GM18511 (cell line): ENCODE data around the gene BCO1.

Experiments used
- ATAC-seq: cut with Tn5 transposase; IDR thresholded peaks from one replicate; pipeline ENCODE4 v1.9.1; 2021; ENCODE audit warnings: mild to moderate bottlenecking, moderate library complexity; ENCODE audit not compliant: unreplicated experiment

Gene BCO1

GRCh38 chr16:81273223-81273950 lies 34.9 kb downstream of the BCO1 start:
- no peak for ATAC-seq

DNA sequence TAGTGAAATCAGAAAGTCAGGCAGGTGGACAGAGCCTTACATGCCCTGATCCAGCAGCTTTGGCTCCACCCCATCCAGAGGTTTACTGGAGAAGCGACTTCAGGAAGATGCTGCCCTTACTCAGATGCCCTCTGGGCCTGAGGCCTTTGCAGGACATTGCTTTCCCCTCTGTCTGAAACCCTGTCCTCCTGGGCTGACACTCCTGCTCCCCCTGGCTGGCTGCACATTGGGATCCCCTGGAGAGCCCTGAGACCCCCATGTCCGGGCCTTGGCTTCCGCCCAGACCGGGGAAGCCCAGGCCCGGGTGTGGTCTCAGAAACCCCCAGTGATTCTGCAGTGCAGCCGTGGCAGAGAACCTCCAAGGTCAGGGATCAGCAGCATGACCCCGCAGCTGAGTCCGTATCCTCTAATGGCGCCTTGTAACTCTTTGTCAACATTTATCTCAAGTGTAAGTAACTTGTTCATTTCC lies 36.6 kb downstream of the BCO1 start:
- ATAC-seq: no peak

DNA sequence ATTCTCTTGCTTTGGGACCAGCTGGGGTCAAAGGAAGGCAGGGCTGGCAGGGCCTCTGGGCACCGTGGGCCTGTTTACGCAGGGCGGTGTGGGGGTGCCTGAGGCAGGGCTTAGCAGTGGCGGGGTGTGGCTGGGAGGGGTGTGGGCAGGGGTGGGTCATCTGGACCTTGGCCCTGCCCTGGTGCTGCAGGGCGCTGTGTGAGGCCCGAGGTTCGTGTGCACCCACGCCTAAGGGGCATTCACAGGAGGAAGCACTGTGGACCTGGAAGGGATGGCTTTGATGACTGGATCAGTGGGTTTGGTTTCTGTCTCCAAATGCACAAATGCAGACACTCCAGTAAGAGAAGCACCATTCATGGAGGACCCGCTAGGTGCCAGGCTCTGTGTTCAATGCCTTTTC lies 37.3 kb downstream of the BCO1 start:
- ATAC-seq: no peak

DNA sequence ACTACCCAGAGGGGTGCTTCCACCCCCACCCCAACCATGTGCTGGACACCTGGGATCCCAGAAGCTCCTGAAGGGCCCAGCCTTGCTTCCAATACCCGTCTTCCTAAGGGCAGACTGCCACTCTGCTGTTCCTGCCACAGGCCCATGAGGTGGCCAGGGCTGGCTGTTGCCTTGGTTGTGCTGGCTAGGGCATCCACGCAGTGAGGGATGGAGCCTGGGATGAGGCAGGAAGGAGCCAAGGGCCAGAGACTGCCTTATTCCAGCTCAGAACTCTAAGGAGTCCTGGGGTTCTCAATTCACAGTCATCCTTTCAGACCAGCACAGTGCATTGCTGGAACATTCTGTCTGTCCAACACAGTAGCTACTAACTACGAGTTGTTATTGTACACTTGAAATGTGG lies 37.8 kb downstream of the BCO1 start:
- no peak for ATAC-seq

DNA sequence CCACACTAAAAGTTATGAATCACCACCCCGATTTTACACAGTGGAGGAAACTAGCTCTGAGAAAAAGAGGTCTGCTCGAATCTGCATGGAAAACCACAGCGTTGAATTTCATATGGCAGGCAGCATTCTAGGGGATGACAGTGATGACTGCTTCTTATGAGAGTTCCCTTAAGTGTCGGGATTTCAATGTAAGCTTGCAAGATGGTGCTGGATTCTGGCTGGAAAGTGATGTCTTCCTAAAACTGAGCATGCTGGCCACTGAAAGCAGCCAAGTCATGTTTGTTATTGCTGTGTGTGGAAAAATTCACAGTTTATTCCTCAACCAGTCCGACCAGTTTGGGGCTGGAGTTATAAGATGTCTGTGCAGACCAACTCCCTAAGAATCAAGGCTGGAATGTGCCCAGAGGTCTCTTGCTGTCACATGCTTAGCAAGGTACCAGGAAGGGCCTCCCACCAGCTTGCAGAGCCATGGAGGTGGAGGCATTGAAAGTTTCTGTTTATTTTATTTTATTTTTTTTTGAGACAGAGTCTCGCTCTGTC lies 39.1 kb downstream of the BCO1 start:
- ATAC-seq: no peak

GRCh38 chr16:81278526-81278925 lies 40.0 kb downstream of the BCO1 start:
- no peak for ATAC-seq

- no peak for ATAC-seq
Observed at GRCh38 chr16:81279392-81279791, 40.9 kb downstream of the BCO1 start.

DNA sequence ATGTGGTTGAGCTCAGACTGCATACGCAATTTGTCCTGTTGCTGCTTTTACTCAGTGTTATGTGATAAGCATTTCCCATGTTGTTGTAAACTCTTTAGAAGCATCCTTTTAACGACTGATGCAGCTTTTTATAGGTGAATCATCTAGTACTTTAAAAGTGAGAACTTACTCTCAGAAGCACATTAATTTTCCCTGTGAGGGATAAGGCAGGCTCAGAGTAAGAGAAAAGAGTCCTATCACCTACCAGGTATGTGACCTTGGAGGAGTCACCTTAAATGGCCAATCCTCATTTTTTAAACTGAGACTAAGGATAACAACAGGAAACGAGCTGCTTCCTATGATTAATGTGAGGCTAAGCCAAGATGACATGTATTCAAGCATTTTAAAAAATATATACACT lies 41.9 kb downstream of the BCO1 start:
- no peak for ATAC-seq

- ATAC-seq: no peak
Observed at GRCh38 chr16:81283044-81283443, 44.6 kb downstream of the BCO1 start.

DNA sequence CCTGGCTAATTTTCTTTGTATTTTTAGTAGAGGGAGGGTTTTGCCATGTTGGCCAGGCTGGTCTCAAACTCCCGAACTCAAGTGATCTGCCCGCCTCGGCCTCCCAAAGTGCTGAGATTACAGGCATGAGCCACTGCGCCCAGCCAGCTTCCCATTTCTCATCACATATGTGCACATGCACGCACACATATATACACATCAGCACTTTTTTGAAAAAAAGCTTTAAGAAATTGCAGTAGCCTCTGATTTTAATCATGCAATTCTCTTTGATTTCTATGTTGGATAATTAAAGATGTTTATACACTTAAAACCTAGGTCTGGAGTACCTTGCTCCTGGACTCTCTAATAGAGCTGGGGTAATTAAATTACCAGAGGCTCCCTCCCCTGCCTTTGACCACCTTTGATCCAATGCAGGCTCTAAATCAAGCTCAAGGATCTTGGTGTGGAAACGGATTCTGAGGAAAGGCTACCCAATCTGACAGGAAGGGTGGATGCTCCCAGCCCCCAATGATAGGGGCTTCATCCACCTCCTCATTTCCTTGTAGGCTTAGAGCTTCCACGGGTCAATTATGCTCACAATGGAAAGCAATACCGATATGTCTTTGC lies 46.6 kb downstream of the BCO1 start:
- no peak for ATAC-seq

- ATAC-seq: no peak
Observed at GRCh38 chr16:81286190-81286589, 47.7 kb downstream of the BCO1 start.

- ATAC-seq: no peak
Observed at GRCh38 chr16:81291117-81291516, 52.6 kb downstream of the BCO1 start.

- ATAC-seq: no peak
Observed at GRCh38 chr16:81292936-81293335, 54.4 kb downstream of the BCO1 start.

- no peak for ATAC-seq
Observed at GRCh38 chr16:81293909-81294802, 55.7 kb downstream of the BCO1 start.

DNA sequence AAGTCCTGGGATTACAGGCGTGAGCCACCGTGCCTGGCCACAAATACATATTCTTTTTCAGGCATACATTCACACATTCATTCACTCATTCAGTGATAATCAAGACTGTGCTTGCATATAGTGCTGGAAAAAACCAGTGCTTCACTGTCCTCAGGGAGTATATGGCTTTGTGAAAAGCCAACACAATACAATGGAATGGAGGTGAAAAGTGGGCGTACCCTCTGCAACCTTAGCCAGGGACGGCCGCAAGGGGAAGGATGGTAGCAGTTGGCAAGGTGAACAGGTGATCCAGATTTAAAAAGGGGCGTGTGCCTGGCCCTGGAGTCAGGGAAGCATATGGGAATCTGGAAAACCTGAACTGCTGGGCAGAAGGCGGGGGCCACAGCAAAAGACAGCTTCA lies 58.1 kb downstream of the BCO1 start:
- no peak for ATAC-seq

- ATAC-seq: no peak
Observed at GRCh38 chr16:81307770-81308169, 69.3 kb downstream of the BCO1 start.

DNA sequence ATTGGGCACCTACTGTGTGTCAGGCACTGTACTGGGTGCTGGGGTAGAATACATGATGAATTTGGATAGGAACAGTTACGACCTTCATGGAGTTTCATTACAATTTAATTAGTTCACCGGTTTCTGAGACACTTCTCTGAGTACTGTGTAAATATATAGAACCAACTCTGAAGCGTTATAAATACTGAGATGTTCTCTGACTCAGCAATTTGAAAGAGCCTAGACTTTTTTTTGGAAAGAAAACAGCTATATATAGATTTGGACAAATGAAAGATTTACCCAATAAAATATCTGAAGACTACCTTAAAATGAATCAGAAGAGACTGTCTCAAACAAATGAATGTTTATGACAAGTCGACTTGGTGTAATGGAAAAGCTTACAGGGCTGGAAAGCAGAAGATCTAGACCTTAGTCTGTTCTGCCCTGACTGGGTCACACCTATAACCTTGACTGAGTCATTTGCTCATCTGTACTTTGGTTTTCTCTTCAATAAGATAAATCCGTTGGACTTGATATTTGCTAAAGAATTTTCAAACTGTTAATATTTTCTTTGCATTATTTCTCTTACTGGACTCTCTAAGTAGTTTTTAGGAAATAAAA lies 71.7 kb downstream of the BCO1 start:
- ATAC-seq: no peak

DNA sequence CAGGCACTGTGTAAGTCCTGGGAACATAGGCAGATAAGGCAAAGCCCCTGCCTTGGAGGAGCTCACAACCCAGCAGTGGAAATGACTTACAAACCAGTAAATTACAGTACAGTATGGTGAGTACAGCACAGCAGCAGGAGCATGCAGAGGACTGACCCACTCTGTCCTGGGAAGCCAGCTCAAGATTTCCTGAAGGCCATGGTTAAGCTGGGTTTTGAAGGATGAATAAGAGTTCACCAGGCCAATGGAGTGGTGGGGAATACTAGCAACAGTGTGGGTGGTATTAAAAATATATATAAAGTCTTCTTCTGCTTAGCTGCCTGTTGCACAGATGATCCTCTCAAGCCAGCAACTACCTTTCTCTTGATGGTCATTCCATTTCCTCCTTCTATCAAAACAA lies 73.3 kb downstream of the BCO1 start:
- ATAC-seq: no peak

- ATAC-seq: no peak
Observed at GRCh38 chr16:81313701-81314602, 75.5 kb downstream of the BCO1 start.
